Natural killer cell (primary cell): ENCODE data around the gene NPAS3. TPM values are rescaled to one million over a fixed set of nuclear protein-coding genes. Genes with fewer than 3 reads are reported as not detected.

Experiments used
- ATAC-seq, 3 donors: fragments of 150-1000 bp in 2 of 3; fragments of 200-7000 bp in 1 of 3; cut with Tn5 transposase; 1 replicate in 1 of 3; 2 replicates in 2 of 3; pipeline ENCODE4 v1.10.0; 2021; ENCODE audit warnings: mild to moderate bottlenecking in 2 of 3, moderate library complexity in 2 of 3
- DNase-seq, 2 donors: peaks; one replicate each; pipeline versions ENCODE4 v3.0.0 to v3.0.0-alpha.2; 2013 to 2021; ENCODE audit warnings: mixed read lengths in 1 of 2
- H3K27ac ChIP-seq: one replicate; pipeline ENCODE4 v1.5.1; 2013; ENCODE audit warnings: mild to moderate bottlenecking, low read length
- H3K27me3 ChIP-seq: one replicate; pipeline ENCODE4 v1.6.1; 2013; ENCODE audit warnings: low read length; ENCODE audit not compliant: control insufficient read depth, insufficient read depth
- H3K36me3 ChIP-seq: one replicate; pipeline ENCODE4 v1.6.1; 2013; ENCODE audit warnings: low read length; ENCODE audit not compliant: control insufficient read depth, insufficient read depth
- H3K4me1 ChIP-seq: one replicate; pipeline ENCODE4 v1.6.1; 2013; ENCODE audit warnings: low read length; ENCODE audit not compliant: control insufficient read depth, insufficient read depth
- H3K4me3 ChIP-seq: one replicate; pipeline ENCODE4 v1.5.1; 2013; ENCODE audit warnings: low read length
- H3K9me3 ChIP-seq: one replicate; pipeline ENCODE4 v1.6.1; 2013; ENCODE audit warnings: low read length; ENCODE audit not compliant: control insufficient read depth, insufficient read depth
- H3K27ac Mint-ChIP-seq, 2 donors: one replicate each; pipeline ENCODE4 v1.8.0; 2022; ENCODE audit warnings: mild to moderate bottlenecking in 2 of 2, mixed read lengths in 2 of 2, moderate library complexity in 1 of 2
- H3K27me3 Mint-ChIP-seq, 2 donors: one replicate each; pipeline ENCODE4 v1.8.0; 2022; ENCODE audit warnings: low read depth in 2 of 2, mixed read lengths in 2 of 2
- H3K36me3 Mint-ChIP-seq: one replicate; pipeline ENCODE4 v1.8.0; 2022; ENCODE audit warnings: mixed read lengths
- H3K4me1 Mint-ChIP-seq, 2 donors: one replicate each; pipeline ENCODE4 v1.8.0; 2022; ENCODE audit warnings: mixed read lengths in 2 of 2
- H3K4me3 Mint-ChIP-seq: one replicate; pipeline ENCODE4 v1.8.0; 2022; ENCODE audit warnings: mild to moderate bottlenecking, moderate library complexity, mixed read lengths
- H3K9me3 Mint-ChIP-seq, 2 donors: one replicate each; pipeline ENCODE4 v1.8.0; 2022; ENCODE audit warnings: mixed read lengths in 2 of 2
- WGBS: methylation state at CpG from one replicate; pipeline ENCODE4 v1.1.7; 2013; ENCODE audit warnings: missing lambda C conversion rate; ENCODE audit not compliant: insufficient coverage; 5-methylcytosine and 5-hydroxymethylcytosine counted together
- intact Hi-C: fragments of 100-400 bp; cut with micrococcal nuclease; formaldehyde crosslinking; loops from one replicate; pipeline ENCODE4 v1.14.2; 2022
- total RNA-seq, 4 donors: library from RNA; stranded (reverse); fragments of 120-200 nt in 1 of 4; gene quantifications; one replicate each; pipeline versions ENCODE4 v1.2.3 to v1.2.4, GENCODE V29; 2013 to 2022
- TF ChIP-seq, protein P1 (sequence below): fragments of 200-600 bp; IDR thresholded peaks from one replicate; pipeline ENCODE4 v1.8.0; 2022; ENCODE audit warnings: antibody characterized with exemption

NPAS3 gene
- total RNA-seq, 3 donors from 2014 or later (not counting 1 experiment from before 2014, with no cell fraction given) = not detected

DNA sequence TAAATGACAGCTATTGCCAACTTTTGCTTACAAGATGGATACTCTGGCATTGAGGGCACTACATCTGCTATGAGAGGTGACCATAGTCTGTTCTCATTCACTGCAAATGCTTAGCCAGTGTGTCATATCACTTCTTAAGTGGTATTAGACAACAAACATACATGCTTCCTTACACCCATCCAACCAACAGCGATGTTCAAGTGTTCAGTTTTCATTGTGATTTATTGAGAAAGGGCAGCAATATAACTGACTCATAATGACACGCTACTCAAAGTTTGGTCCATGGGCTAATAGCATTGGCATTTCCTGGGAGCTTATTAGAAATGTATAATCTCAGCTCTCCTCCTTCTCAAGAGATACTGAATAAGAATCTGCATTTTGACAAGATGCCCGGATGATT, 181.7 kb downstream of the NPAS3 start:
- intact Hi-C loops = no loop called here
- H3K36me3 Mint-ChIP-seq = no peaks in the 10 kb centered on the region
- DNase-seq (no peak), ATAC-seq (no peak)
- 90% methylated on average over 2 of the region's 3 CpGs for WGBS
- Histone ChIP-seq H3K36me3 (no peaks in the 10 kb centered on the region), H3K27me3 (no peaks in the 10 kb centered on the region), H3K27ac (no peak overlapping the region), H3K9me3 (peaks cover 4% of the 10 kb centered on the region), H3K4me1 (no peaks in the 10 kb centered on the region), H3K4me3 (no peak overlapping the region)
- no peak overlapping the region for H3K27ac Mint-ChIP-seq
- H3K9me3 Mint-ChIP-seq = peaks cover 4 to 5% of the 10 kb centered on the region in 2 donors
- H3K4me3 Mint-ChIP-seq = no peak overlapping the region
- H3K4me1 Mint-ChIP-seq = no peaks in the 10 kb centered on the region
- no peaks in the 10 kb centered on the region for H3K27me3 Mint-ChIP-seq
- TF ChIP-seq, protein P1, sequence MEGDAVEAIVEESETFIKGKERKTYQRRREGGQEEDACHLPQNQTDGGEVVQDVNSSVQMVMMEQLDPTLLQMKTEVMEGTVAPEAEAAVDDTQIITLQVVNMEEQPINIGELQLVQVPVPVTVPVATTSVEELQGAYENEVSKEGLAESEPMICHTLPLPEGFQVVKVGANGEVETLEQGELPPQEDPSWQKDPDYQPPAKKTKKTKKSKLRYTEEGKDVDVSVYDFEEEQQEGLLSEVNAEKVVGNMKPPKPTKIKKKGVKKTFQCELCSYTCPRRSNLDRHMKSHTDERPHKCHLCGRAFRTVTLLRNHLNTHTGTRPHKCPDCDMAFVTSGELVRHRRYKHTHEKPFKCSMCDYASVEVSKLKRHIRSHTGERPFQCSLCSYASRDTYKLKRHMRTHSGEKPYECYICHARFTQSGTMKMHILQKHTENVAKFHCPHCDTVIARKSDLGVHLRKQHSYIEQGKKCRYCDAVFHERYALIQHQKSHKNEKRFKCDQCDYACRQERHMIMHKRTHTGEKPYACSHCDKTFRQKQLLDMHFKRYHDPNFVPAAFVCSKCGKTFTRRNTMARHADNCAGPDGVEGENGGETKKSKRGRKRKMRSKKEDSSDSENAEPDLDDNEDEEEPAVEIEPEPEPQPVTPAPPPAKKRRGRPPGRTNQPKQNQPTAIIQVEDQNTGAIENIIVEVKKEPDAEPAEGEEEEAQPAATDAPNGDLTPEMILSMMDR = no peak

DNA sequence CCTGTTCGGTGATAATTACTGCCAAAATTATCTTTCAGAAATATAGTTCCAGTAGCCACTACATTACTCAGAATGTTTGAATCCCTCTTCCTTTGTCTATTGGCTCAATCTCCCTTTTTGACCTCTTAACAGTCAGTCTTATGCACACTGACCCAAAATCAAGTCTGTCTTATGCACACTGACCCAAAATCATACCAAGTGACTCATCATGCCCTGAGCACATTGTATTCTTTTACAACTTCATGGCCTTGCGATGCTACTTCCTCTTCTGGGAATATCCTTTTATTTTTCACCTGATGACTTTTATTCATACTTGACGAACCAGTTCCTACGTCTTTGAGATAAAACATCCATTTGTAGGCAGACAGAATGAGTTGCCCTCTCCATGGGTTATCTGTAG, 182.3 kb downstream of the NPAS3 start:
- DNase-seq (no peak), ATAC-seq (no peak)
- H3K27ac Mint-ChIP-seq = no peak overlapping the region
- WGBS = 82% methylated on average over 4 of the region's 4 CpGs
- Histone ChIP-seq H3K9me3 (peaks cover 4% of the 10 kb centered on the region), H3K36me3 (no peaks in the 10 kb centered on the region), H3K4me3 (no peak overlapping the region), H3K27ac (no peak overlapping the region), H3K4me1 (no peaks in the 10 kb centered on the region), H3K27me3 (no peaks in the 10 kb centered on the region)
- intact Hi-C loops = no loop called here
- H3K4me3 Mint-ChIP-seq = no peak overlapping the region
- H3K27me3 Mint-ChIP-seq = no peaks in the 10 kb centered on the region
- peaks cover 4 to 5% of the 10 kb centered on the region in 2 donors for H3K9me3 Mint-ChIP-seq
- TF ChIP-seq, protein P1 = no peak
- H3K4me1 Mint-ChIP-seq = no peaks in the 10 kb centered on the region
- H3K36me3 Mint-ChIP-seq = no peaks in the 10 kb centered on the region

DNA sequence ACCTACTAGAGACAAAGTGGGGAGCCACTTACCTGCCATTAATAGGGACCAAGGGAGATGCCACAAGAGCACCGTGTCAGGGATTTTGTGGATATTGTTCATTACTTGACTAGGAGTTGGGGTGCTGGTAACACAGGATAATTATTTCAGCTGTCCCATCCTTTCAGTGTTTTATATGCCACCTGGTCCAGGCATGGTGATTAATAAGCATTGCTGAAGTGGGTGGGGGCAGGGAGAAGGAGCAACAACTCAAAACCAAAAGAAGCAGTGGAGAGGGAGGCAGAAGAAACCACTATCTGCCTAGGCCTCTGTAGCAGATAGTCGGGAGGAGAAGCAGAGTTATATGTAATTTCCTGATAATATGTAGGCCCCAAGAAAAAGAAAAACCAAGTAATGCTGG, 184.6 kb downstream of the NPAS3 start:
- H3K9me3 Mint-ChIP-seq = peaks cover 6 to 8% of the 10 kb centered on the region in 2 donors
- DNase-seq = no peak

DNA sequence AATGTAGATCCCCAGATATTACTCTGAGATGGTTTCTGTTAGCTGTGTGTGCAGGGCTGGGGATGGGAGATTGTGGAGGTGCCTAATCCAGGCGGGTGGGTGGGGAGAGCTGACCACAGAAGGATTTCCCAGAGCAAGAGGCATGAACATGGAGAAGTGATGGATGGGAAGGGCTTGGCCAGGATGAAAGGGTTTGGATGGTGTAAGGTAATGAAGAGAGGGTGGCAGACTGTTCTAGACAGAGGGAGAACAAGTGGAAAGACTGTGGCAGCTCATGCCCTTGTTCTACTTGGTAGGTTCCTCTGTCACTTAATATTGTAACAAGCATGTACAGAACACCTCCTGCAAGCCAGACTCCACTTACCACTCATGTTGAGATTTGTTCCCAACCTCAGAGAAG, 187.8 kb downstream of the NPAS3 start:
- H3K4me3 Mint-ChIP-seq = no peak overlapping the region
- no peaks in the 10 kb centered on the region for H3K36me3 Mint-ChIP-seq
- Histone ChIP-seq H3K27ac (no peak overlapping the region), H3K36me3 (no peaks in the 10 kb centered on the region), H3K27me3 (no peaks in the 10 kb centered on the region), H3K9me3 (peaks cover 4% of the 10 kb centered on the region), H3K4me1 (no peaks in the 10 kb centered on the region), H3K4me3 (no peak overlapping the region)
- H3K27ac Mint-ChIP-seq = no peak overlapping the region
- H3K27me3 Mint-ChIP-seq = no peaks in the 10 kb centered on the region
- WGBS = 77% methylated on average over 1 of the region's 1 CpG
- ATAC-seq (no peak), DNase-seq (no peak)
- intact Hi-C loops = no loop called here
- no peaks in the 10 kb centered on the region for H3K4me1 Mint-ChIP-seq
- peaks cover 5 to 12% of the 10 kb centered on the region in 2 donors for H3K9me3 Mint-ChIP-seq
- TF ChIP-seq, protein P1 = no peak

More for the DNA sequence above, 184.6 kb downstream of the NPAS3 start:
- no peak for ATAC-seq
- H3K4me1 ChIP-seq = no peaks in the 10 kb centered on the region
- H3K9me3 ChIP-seq = peaks cover 4% of the 10 kb centered on the region
- Mint-ChIP-seq H3K27me3 (no peaks in the 10 kb centered on the region), H3K4me3 (no peak overlapping the region), H3K27ac (no peak overlapping the region), H3K4me1 (no peaks in the 10 kb centered on the region), H3K36me3 (no peaks in the 10 kb centered on the region)
- no peak overlapping the region for H3K27ac ChIP-seq
- WGBS = 89% methylated on average over 2 of the region's 2 CpGs
- no peaks in the 10 kb centered on the region for H3K36me3 ChIP-seq
- H3K4me3 ChIP-seq = no peak overlapping the region
- H3K27me3 ChIP-seq = no peaks in the 10 kb centered on the region
- TF ChIP-seq, protein P1 = no peak
- intact Hi-C loops = no loop called here
